ENCODE measurements around the gene CALML4. TPM values are rescaled to one million over a fixed set of nuclear protein-coding genes. Genes with fewer than 3 reads are reported as not detected.
"Not testable (repeated sequence)": the region's sequence is repeated elsewhere in the genome, so short reads cannot be mapped to it uniquely, and the experiment has no call there.

CALML4 gene
- total RNA-seq, 1 experiment from 2014 or later = 2.4 TPM

- in situ Hi-C loops (cut with HindIII; ENCODE audit: low sequenced_read_pairs) = no loop called here
- no peak for DNase-seq (ENCODE audit: low spot score)
Measured at GRCh38 chr15:68227643-68228142, 22.6 kb upstream of the CALML4 start.

DNA sequence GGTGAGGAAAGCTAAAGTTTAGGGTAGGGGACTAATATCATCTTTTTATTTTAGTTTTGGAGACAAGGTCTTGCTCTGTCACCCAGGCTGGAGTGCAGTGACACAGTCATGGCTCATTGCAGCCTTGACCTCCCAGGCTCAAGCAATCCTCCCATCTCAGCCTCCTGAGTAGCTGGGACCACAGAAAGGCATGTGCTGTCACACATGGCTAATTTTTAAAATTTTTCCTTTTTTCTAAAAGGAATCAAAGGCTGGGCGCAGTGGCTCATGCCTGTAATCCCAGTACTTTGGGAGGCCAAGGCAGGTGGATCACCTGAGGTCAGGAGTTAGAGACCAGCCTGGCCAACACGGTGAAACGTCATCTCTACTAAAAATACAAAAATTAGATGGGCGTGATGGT is 20.3 kb upstream of the CALML4 start:
- DNase-seq (ENCODE audit: low spot score); in situ Hi-C loops (cut with HindIII; ENCODE audit: low sequenced_read_pairs): not testable (repeated sequence)

GRCh38 chr15:68224546-68225250 is 19.6 kb upstream of the CALML4 start:
- in situ Hi-C loops (cut with HindIII; ENCODE audit: low sequenced_read_pairs) = no loop called here
- no peak for DNase-seq (ENCODE audit: low spot score)

DNA sequence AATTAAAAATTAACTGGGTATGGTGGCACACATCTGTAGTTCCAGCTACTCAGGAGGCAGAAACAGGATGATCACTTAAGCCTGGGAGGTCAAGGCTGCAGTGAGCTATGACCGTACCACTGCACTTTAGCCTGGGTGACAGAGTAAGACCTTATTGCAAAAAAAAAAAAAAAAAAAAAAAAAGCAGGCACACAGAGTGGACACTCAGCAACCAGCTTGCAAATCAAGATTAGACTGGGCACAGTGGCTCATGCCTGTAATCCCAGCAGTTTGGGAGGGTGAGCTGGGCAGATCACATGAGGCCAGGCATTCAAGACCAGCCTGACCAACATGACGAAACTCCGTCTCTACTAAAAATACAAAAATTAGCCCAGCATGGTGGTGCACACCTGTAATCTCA is 19.0 kb upstream of the CALML4 start:
- in situ Hi-C loops (cut with HindIII; ENCODE audit: low sequenced_read_pairs) = no loop called here
- no peak for DNase-seq (ENCODE audit: low spot score)

- no peak for DNase-seq (ENCODE audit: low spot score)
- in situ Hi-C loops (cut with HindIII; ENCODE audit: low sequenced_read_pairs) = no loop called here
Measured at GRCh38 chr15:68223171-68223570, 18.0 kb upstream of the CALML4 start.

- DNase-seq (ENCODE audit: low spot score); in situ Hi-C loops (cut with HindIII; ENCODE audit: low sequenced_read_pairs): not testable (repeated sequence)
Measured at GRCh38 chr15:68222432-68222743, 17.3 kb upstream of the CALML4 start.

DNA sequence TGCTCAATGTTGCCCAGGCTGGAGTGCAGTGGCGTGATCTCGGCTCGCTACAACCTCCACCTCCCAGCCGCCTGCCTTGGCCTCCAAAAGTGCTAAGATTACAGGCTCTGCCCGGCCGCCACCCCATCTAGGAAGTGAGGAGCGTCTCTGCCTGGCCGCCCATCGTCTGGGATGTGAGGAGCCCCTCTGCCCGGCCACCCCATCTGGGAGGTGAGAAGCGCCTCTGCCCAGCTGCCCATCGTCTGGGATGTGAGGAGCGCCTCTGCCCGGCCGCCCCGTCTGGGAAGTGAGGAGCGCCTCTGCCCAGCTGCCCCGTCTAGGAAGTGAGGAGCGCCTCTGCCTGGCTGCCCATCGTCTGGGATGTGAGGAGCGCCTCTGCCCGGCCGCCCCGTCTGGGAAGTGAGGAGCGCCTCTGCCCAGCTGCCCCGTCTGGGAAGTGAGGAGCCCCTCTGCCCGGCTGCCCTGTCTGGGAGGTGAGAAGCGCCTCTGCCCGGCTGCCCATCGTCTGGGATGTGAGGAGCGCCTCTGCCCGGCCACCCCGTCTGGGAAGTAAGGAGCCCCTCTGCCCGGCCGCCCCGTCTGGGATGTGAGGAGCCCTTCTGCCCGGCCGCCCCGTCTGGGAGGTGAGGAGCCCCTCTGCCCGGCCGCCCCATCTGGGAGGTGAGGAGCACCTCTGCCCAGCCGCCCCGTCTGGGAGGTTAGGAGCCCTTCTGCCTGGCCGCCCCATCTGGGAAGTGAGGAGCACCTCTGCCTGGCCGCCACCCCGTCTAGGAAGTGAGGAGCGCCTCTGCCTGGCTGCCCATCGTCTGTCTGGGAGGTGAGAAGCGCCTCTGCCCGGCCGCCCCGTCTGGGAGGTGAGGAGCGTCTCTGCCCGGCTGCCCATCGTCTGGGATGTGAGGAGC is 16.6 kb upstream of the CALML4 start:
- in situ Hi-C loops (cut with HindIII; ENCODE audit: low sequenced_read_pairs); DNase-seq (ENCODE audit: low spot score): not testable (repeated sequence)

- no peak for DNase-seq (ENCODE audit: low spot score)
- in situ Hi-C loops (cut with HindIII; ENCODE audit: low sequenced_read_pairs) = no loop called here
Measured at GRCh38 chr15:68220967-68221366, 15.8 kb upstream of the CALML4 start.

GRCh38 chr15:68220489-68220888 is 15.4 kb upstream of the CALML4 start:
- in situ Hi-C loops (cut with HindIII; ENCODE audit: low sequenced_read_pairs) = no loop called here
- no peak for DNase-seq (ENCODE audit: low spot score)

GRCh38 chr15:68218847-68219798 is 14.0 kb upstream of the CALML4 start:
- in situ Hi-C loops (cut with HindIII; ENCODE audit: low sequenced_read_pairs) = no loop called here
- DNase-seq (ENCODE audit: low spot score) = no peak

DNA sequence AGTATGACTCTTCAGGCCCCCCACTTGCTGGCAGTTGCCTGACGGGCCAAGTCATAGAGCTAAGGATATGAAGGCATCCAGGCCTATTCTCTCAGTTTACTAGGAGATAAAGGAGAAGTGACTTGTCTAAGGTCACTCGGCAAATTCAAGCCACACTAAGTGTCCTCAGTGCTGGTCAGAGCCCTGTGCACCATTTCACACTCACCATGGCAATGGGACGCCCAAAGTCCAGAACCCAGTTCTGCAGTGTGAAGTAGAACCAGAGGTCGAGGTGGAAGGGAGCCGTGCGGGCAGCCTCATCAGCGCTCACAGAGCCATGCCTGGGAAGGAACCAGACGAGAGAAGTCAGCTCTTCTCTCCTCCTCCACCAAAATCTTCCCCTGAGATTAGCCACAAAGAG is 13.2 kb upstream of the CALML4 start:
- in situ Hi-C loops (cut with HindIII; ENCODE audit: low sequenced_read_pairs) = no loop called here
- DNase-seq (ENCODE audit: low spot score) = no peak

DNA sequence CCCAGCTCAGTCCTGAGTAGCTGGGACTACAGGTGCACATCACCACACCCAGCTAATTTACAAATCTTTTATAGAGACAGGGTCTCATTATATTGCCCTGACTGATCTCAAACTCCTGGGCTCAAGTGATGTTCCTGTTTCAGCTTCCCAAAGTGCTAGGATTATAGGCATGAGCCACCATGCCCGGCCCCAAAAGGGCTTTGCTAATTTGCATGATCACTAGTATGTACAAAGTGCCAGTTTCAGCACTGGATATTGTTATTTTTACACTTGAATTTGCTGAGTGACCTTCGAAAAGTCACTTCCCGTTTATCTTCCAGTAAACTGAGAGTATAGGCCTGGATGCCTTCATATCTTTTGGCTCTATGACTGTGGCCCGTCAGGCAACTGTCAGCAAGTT is 12.2 kb upstream of the CALML4 start:
- in situ Hi-C loops (cut with HindIII; ENCODE audit: low sequenced_read_pairs) = no loop called here
- DNase-seq (ENCODE audit: low spot score) = no peak

GRCh38 chr15:68214838-68215254 is 9.7 kb upstream of the CALML4 start:
- in situ Hi-C loops (cut with HindIII; ENCODE audit: low sequenced_read_pairs) = no loop called here
- no peak for DNase-seq (ENCODE audit: low spot score)

DNA sequence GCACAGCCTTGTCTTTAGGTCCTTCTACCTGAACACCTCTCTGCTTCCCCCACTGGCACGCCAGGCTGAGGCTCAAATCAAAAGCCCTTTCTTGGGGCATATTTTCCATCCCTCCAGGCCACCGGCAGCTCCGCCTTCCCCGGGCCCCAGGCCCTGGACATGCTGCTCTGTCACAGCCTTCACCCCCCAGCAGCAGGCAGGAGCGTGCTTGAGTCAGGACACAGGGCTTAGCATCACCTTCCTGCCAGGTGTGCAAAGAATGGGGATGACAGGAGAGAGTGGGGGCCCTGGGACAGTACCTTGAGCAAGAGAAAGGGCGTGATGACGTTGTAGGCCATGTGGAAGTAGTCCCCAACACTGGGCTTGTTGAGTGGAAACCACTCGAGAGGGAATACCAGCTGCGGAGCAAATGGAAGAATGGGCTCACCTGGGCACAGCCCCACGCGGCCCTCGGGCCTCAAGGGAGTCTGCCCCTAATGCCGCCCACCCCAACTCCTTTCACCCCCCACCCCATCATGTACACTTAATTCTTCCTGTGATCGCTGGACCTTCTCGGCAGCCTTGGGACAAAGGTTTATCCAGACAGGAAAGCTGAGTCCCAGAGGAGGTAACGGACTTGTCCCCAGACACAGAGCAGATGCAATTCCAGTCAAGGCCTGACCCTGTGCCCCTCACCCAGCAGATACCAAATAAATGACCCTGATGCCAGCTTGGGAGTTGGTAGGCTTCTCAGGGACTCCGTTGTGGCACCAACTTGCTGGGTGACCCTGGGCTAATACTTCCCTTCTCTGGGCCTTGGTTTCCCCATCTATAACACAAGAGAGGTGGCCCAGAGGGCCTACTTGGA is 9.1 kb upstream of the CALML4 start:
- no peak for DNase-seq (ENCODE audit: low spot score)
- in situ Hi-C loops (cut with HindIII; ENCODE audit: low sequenced_read_pairs) = no loop called here

DNA sequence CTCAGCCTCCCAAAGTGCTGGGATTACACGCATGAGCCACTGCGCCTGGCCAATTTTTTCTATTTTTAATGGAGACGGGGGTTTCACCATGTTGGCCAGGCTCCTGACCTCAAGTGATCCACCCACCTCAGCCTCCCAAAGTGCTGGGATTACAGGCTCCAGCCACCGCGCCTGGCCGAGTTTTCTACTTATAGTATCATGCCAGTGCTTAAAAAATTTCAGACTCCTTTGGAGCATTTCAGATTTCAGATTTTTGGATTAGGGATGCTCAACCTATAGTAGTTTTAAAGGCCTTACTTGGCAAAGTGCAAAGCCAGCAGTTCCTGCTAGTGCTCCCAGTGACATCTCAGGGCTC is 8.3 kb upstream of the CALML4 start:
- DNase-seq (ENCODE audit: low spot score); in situ Hi-C loops (cut with HindIII; ENCODE audit: low sequenced_read_pairs): not testable (repeated sequence)

DNA sequence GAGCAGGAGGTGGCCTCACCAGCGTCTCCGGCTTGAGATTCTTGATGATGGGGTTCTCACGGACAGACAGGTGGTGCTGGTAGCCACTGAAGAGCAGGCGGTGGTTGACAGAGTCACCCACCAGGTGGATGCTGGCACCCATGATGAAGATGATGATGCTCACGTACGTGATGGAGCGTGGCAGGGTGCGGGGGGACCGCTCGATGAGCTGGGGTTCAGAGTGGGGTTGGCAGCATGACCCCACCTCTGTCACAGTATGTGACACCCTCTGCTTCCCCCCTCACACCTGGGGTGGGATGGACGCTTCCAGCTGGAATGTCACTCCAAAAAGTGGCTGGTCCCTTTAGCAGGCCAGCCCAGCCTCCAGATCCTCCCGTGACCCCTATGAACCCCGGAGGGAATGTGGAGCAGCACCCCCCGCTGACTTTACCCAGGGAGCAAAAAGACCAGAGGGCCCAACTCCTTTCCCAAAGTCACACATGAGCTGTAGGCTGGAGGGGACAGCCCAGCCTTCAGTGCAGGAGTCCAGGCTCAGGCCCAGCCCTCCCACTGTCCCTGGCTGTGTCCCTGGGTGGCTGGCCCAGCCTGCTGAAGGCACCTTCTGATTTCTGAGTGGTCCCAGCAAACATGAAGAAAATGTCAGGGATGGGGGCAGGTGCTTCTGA is 6.7 kb upstream of the CALML4 start:
- in situ Hi-C loops (cut with HindIII; ENCODE audit: low sequenced_read_pairs) = no loop called here

DNA sequence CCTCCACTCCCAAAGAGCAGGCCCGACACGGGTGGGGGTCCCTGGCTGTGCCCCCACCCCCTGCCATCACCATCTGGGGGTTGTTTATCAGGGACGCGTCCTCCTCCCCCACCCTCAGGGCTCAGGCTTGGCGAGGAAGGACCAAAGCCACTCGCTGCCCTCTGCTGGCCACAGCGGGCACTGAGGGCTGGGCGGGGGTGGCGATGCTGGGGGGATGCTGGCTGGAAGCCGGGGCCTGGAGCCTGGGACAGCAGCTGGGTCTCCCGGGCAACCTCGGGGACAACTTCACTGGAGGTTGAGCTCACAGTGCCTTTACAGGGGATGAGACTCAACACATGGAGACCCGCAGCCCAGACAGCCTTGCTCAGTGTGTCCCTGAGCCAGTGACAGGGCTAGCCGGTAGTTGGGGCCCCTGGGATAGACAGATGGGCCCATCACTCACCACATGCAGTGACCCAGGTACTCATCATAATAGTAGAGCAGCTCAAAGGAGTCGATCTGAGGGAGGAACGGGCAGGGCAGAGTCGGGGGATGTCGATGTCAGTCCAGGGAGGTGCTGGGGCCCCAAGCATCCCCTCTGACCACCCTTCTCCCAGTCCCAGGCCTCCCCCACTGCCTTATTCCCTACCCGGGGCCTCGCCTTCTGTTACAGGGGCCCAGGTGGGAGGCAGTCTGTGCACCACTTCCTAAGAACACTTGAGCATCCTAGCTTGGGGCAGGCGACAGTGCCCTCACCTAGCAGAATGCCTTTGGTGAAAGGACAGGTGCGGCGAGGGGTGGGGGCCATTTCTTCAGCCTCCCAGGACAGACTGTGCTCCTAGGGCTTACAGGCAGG is 5.9 kb upstream of the CALML4 start:
- peak; percentile 80 for DNase-seq (ENCODE audit: low spot score)
- in situ Hi-C loops (cut with HindIII; ENCODE audit: low sequenced_read_pairs) = no loop called here

More for the DNA sequence above, 6.7 kb upstream of the CALML4 start:
- no peak for DNase-seq (ENCODE audit: low spot score)
